Measurements from ENCODE around the gene GDPD1.

- TF ChIP-seq TARDBP (IDR thresholded peaks at IDR 0.05) (no peak), HDGF (IDR thresholded peaks at IDR 0.05; ENCODE audit: borderline replicate concordance) (no peak), CTBP1 (IDR thresholded peaks at IDR 0.05; ENCODE audit: borderline replicate concordance) (no peak), NFRKB (IDR thresholded peaks at IDR 0.05) (no peak), ELF4 (IDR thresholded peaks at IDR 0.05) (no peak), FOXM1 (IDR thresholded peaks at IDR 0.05; ENCODE audit: borderline replicate concordance) (no peak), PKNOX1 (IDR thresholded peaks at IDR 0.05) (no peak), FOXA1 (IDR thresholded peaks at IDR 0.05) (no peak), LEF1 (IDR thresholded peaks at IDR 0.05; ENCODE audit: borderline replicate concordance) (no peak), SP1 (IDR thresholded peaks at IDR 0.05) (no peak), SUZ12 (IDR thresholded peaks at IDR 0.05) (no peak), BHLHE40 (IDR thresholded peaks at IDR 0.05; ENCODE audit: borderline replicate concordance) (no peak), ZNF384 (IDR thresholded peaks at IDR 0.05) (no peak), FOXK2 (IDR thresholded peaks at IDR 0.05) (no peak)
Observed at GRCh38 chr17:59181481-59181880, 38.8 kb upstream of the GDPD1 start.

Measured in HEK293T (cell line).